IMR-90 (cell line): ENCODE data around the gene MED6. TPM values are rescaled to one million over a fixed set of nuclear protein-coding genes. Genes with fewer than 3 reads are reported as not detected.

Source experiments
- ATAC-seq: fragments of 200-7000 bp; cut with Tn5 transposase; 2 replicates; pipeline ENCODE4 v1.9.1; 2020; ENCODE audit warnings: low read depth, mild to moderate bottlenecking, moderate library complexity
- BruUV-seq: library from RNA; stranded (reverse); fragments of 400-500 nt; replicated peaks from 2 replicates; lab custom pipeline; 2021; lab: Mats Ljungman, UMichigan
- CTCF ChIA-PET: fragments of 300-600 bp; formaldehyde crosslinking; extraction: SDS; loops from one replicate; lab custom pipeline; 2021; ENCODE audit warnings: antibody characterized with exemption; lab: Yijun Ruan, JAX
- POLR2A ChIA-PET: fragments of 300-600 bp; sonication (Branson Sonifier 250); formaldehyde crosslinking; loops from one replicate; lab custom pipeline; 2022; ENCODE audit warnings: antibody characterized with exemption; ENCODE audit not compliant: unreplicated experiment; lab: Charles Lee
- DNase-seq: peaks from one replicate; pipeline ENCODE4 v3.0.0; 2013
- H2AFZ ChIP-seq: replicated peaks from 2 replicates; pipeline ENCODE3; 2013; ENCODE audit warnings: low read length, mild to moderate bottlenecking; ENCODE audit not compliant: poor library complexity
- H2AK5ac ChIP-seq: 2 replicates; pipeline ENCODE4 v1.6.1; 2013; ENCODE audit warnings: low read depth, low read length, inconsistent platforms
- H2AK9ac ChIP-seq: replicated peaks from 2 replicates; pipeline ENCODE3; 2013; ENCODE audit warnings: mild to moderate bottlenecking, low read depth, low read length, moderate library complexity; ENCODE audit not compliant: poor library complexity
- H2BK120ac ChIP-seq: 2 replicates; pipeline ENCODE4 v1.6.1; 2013; ENCODE audit warnings: low read depth, low read length, inconsistent platforms
- H2BK15ac ChIP-seq: 3 replicates; pipeline ENCODE4 v1.6.1; 2013; ENCODE audit warnings: low read depth, low read length, inconsistent platforms
- H2BK20ac ChIP-seq: 2 replicates; pipeline ENCODE4 v1.6.1; 2013; ENCODE audit warnings: low read depth, mild to moderate bottlenecking, inconsistent platforms, low read length, moderate library complexity
- H2BK5ac ChIP-seq: 2 replicates; pipeline ENCODE4 v1.6.1; 2013; ENCODE audit warnings: mild to moderate bottlenecking, low read depth, low read length, inconsistent platforms; ENCODE audit not compliant: poor library complexity, severe bottlenecking
- H3K14ac ChIP-seq: replicated peaks from 2 replicates; pipeline ENCODE4 v1.6.1; 2013; ENCODE audit warnings: low read depth, low read length, inconsistent platforms
- H3K18ac ChIP-seq: 2 replicates; pipeline ENCODE4 v1.6.1; 2013; ENCODE audit warnings: low read depth, low read length, control low read depth
- H3K23ac ChIP-seq: 2 replicates; pipeline ENCODE4 v1.6.1; 2013; ENCODE audit warnings: low read depth, low read length, inconsistent platforms
- H3K27ac ChIP-seq: 2 replicates; pipeline ENCODE4 v1.5.1; 2013; ENCODE audit warnings: mild to moderate bottlenecking, control low read depth, low read length; ENCODE audit not compliant: insufficient read depth
- H3K27me3 ChIP-seq: 2 replicates; pipeline ENCODE4 v1.6.1; 2013; ENCODE audit warnings: low read length; ENCODE audit not compliant: control insufficient read depth, insufficient read depth
- H3K36me3 ChIP-seq: 2 replicates; pipeline ENCODE4 v1.6.1; 2013; ENCODE audit warnings: low read length, mixed read lengths; ENCODE audit not compliant: control insufficient read depth, insufficient read depth
- H3K4ac ChIP-seq: 2 replicates; pipeline ENCODE4 v1.6.1; 2013; ENCODE audit warnings: low read depth, low read length, inconsistent platforms
- H3K4me1 ChIP-seq: 2 replicates; pipeline ENCODE4 v1.6.1; 2013; ENCODE audit warnings: low read length, mixed read lengths; ENCODE audit not compliant: control insufficient read depth, insufficient read depth
- H3K4me2 ChIP-seq: 2 replicates; pipeline ENCODE4 v1.6.1; 2013; ENCODE audit warnings: low read depth, mild to moderate bottlenecking, control low read depth, low read length, moderate library complexity
- H3K4me3 ChIP-seq: 2 replicates; pipeline ENCODE4 v1.5.1; 2013; ENCODE audit warnings: low read depth, mild to moderate bottlenecking, control low read depth, low read length, moderate library complexity; ENCODE audit not compliant: insufficient read depth
- H3K56ac ChIP-seq: 2 replicates; pipeline ENCODE4 v1.6.1; 2013; ENCODE audit warnings: low read length, inconsistent platforms; ENCODE audit not compliant: insufficient read depth; ENCODE audit errors: extremely low read depth
- H3K79me1 ChIP-seq, 2 experiments: 2 replicates each; pipeline ENCODE4 v1.6.1; 2013; ENCODE audit warnings: low read length in 2 of 2, inconsistent platforms in 1 of 2, low read depth in 1 of 2
- H3K9ac ChIP-seq: 2 replicates; pipeline ENCODE4 v1.6.1; 2013; ENCODE audit warnings: low read depth, low read length, control low read depth
- H3K9me1 ChIP-seq: 2 replicates; pipeline ENCODE4 v1.6.1; 2013; ENCODE audit warnings: low read length, inconsistent platforms; ENCODE audit not compliant: insufficient read depth
- H3K9me3 ChIP-seq: 2 replicates; pipeline ENCODE4 v1.6.1; 2013; ENCODE audit warnings: low read length; ENCODE audit not compliant: control insufficient read depth, insufficient read depth
- H4K20me1 ChIP-seq: 2 replicates; pipeline ENCODE4 v1.6.1; 2013; ENCODE audit warnings: low read length, inconsistent platforms; ENCODE audit not compliant: insufficient read depth
- H4K5ac ChIP-seq: 2 replicates; pipeline ENCODE4 v1.6.1; 2013; ENCODE audit warnings: mild to moderate bottlenecking, low read depth, low read length, control low read depth
- H4K8ac ChIP-seq, 2 experiments: 2 replicates each; pipeline ENCODE4 v1.6.1; 2013; ENCODE audit warnings: low read depth in 2 of 2, low read length in 2 of 2, control low read depth in 1 of 2, inconsistent platforms in 1 of 2
- H4K91ac ChIP-seq: 2 replicates; pipeline ENCODE4 v1.6.1; 2013; ENCODE audit warnings: low read depth, low read length, inconsistent platforms; ENCODE audit not compliant: insufficient read depth
- BHLHE40 ChIP-seq: fragments of 150-350 bp; IDR thresholded peaks from 2 replicates; pipeline ENCODE4 v1.6.1; 2016; ENCODE audit warnings: mild to moderate bottlenecking, low read depth, low read length
- ELK1 ChIP-seq: fragments of 150-350 bp; IDR thresholded peaks from 2 replicates; pipeline ENCODE4 v1.6.1; 2016; ENCODE audit warnings: low read depth, mild to moderate bottlenecking, low read length, moderate library complexity, borderline replicate concordance
- FOS ChIP-seq: fragments of 150-350 bp; IDR thresholded peaks from 2 replicates; pipeline ENCODE4 v1.6.1; 2016; ENCODE audit warnings: low read depth, low read length
- MXI1 ChIP-seq: IDR thresholded peaks from 2 replicates; pipeline ENCODE4 v1.6.1; 2012; ENCODE audit warnings: low read depth, mild to moderate bottlenecking, low read length, moderate library complexity, borderline replicate concordance
- RAD21 ChIP-seq: IDR thresholded peaks from 2 replicates; pipeline ENCODE4 v1.6.1; 2012; ENCODE audit warnings: low read length, improper control_type of control experiment
- RCOR1 ChIP-seq: IDR thresholded peaks from 2 replicates; pipeline ENCODE4 v1.6.1; 2012; ENCODE audit warnings: mild to moderate bottlenecking, low read length, improper control_type of control experiment; ENCODE audit not compliant: insufficient replicate concordance
- RFX5 ChIP-seq: IDR thresholded peaks from 2 replicates; pipeline ENCODE4 v1.8.0; 2012; ENCODE audit warnings: low read depth, mild to moderate bottlenecking, low read length, moderate library complexity
- WGBS, 2 experiments: methylation state at CpG; one replicate each; pipeline versions ENCODE4 v1.1.5 to v1.1.7; 2013; ENCODE audit warnings: missing lambda C conversion rate in 2 of 2; ENCODE audit not compliant: insufficient read length in 1 of 2; ENCODE audit errors: extremely low coverage in 2 of 2; 5-methylcytosine and 5-hydroxymethylcytosine counted together
- dilution Hi-C: fragments of 300-500 bp; cut with HindIII; formaldehyde crosslinking; loops from one replicate; pipeline ENCODE4 v1.14.3; 2018; ENCODE audit warnings: low sequenced_read_pairs; ENCODE audit not compliant: unreplicated experiment
- in situ Hi-C: fragments of 300-500 bp; cut with MboI; formaldehyde crosslinking; loops from 3 replicates; pipeline ENCODE4 v1.14.3; 2019; ENCODE audit warnings: low sequenced_read_pairs, inconsistent platforms, mixed read lengths
- intact Hi-C: fragments of 100-400 bp; cut with micrococcal nuclease; formaldehyde crosslinking; loops from 2 replicates; pipeline ENCODE4 v1.10.0; 2022
- polyA plus RNA-seq, 3 experiments: library from polyadenylated mRNA; depleted of rRNA; stranded (reverse); fragments of >200 nt; gene quantifications; 2 replicates each; pipeline ENCODE4 v1.2.3, GENCODE V29; 2012; ENCODE audit warnings: low replicate concordance in 1 of 3
- total RNA-seq: library from RNA; depleted of rRNA; stranded (reverse); fragments of >200 nt; gene quantifications from 2 replicates; pipeline ENCODE4 v1.2.3, GENCODE V29; 2012

MED6 gene
- total and polyA plus RNA-seq, 2 of the 4 experiments (the other 2 are of a cell fraction), result 24.3 to 31.5 TPM

GRCh38 chr14:70616646-70617045 is 16.2 kb upstream of the MED6 start:
- no peak overlapping the region for H2BK15ac ChIP-seq
- no peak overlapping the region for H4K91ac ChIP-seq
- no peak overlapping the region for H2AFZ ChIP-seq
- no peaks in the 10 kb centered on the region for H3K36me3 ChIP-seq
- H3K4me1 ChIP-seq, result no peaks in the 10 kb centered on the region
- H3K9ac ChIP-seq, result no peak overlapping the region
- no peaks in the 10 kb centered on the region for H3K79me1 ChIP-seq
- H4K5ac ChIP-seq, result no peak overlapping the region
- POLR2A ChIA-PET, result no interaction called here
- no peaks in the 10 kb centered on the region for H3K9me1 ChIP-seq
- no peaks in the 10 kb centered on the region for H3K9me3 ChIP-seq
- no peak overlapping the region for H3K56ac ChIP-seq
- no peak for ATAC-seq
- no CpG with 5 or more reads among the region's 3 CpGs for WGBS, 2 experiments
- TF ChIP-seq RFX5, result no peak
- TF ChIP-seq RCOR1, result no peak
- TF ChIP-seq FOS, result no peak
- no peak for TF ChIP-seq ELK1
- no peak for TF ChIP-seq BHLHE40
- TF ChIP-seq MXI1, result no peak
- no peak for TF ChIP-seq RAD21
- no peak for DNase-seq
- H3K27ac ChIP-seq, result no peak overlapping the region
- CTCF ChIA-PET, result interaction anchor here (0.9 kb wide), 1 partner anchor 188 kb away, joined by 3 read pairs; no protein-coding TSS in a partner anchor
- H4K20me1 ChIP-seq, result no peaks in the 10 kb centered on the region
- no peak overlapping the region for H3K18ac ChIP-seq
- no peak overlapping the region for H2BK120ac ChIP-seq
- no peak overlapping the region for H3K4me3 ChIP-seq
- H3K4ac ChIP-seq, result no peak overlapping the region
- no peak overlapping the region for H4K8ac ChIP-seq
- no peak overlapping the region for H3K23ac ChIP-seq
- H2BK5ac ChIP-seq, result no peak overlapping the region
- intact Hi-C loops, result no loop called here
- H2BK20ac ChIP-seq, result no peak overlapping the region
- no peak overlapping the region for H3K14ac ChIP-seq
- no peak overlapping the region for H2AK5ac ChIP-seq
- H3K4me2 ChIP-seq, result no peak overlapping the region
- in situ Hi-C loops, result loop anchor here (25.0 kb wide), 1 partner anchor 346 kb away; no protein-coding TSS in a partner anchor
- dilution Hi-C loops, result no loop called here
- no peak overlapping the region for H2AK9ac ChIP-seq
- H3K27me3 ChIP-seq, result peaks cover 3% of the 10 kb centered on the region
- BruUV-seq, result no TSS peak
